ENCODE results near the gene ACTRT2.

ACTRT2 gene

DNA sequence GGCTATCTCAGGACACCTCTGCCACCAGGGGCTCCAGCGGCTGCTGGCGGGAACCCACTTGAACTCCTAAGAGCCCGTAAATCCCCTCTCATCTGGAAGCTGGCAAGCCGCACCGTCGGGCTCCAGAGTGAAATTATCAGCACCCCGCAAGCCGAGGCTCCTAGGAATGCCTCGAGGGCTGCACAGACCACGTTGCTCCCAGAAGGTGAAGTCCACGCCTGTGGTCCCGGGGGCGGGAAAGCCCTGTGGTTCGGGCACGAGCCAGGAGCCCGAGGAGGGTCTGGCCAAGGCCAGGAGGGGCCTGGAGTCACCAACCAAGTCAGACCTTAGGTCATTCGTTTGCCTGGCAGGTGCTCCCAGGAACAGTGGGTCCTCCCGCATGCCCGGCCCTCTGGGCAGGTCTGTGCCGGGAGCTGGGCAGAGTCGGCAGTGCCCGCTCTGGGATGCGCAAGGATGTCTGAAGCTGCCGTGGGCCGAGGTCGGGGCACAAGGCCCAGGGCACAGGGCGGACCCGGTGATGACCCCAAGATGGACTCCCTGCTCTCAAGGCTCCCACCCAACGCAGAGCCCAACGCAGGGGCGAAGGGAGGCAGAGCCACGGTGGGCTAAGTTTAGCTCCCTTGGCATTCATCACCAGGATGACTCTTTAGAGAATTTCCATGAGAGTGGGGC, 8.9 kb downstream of the ACTRT2 start:
- DNase-seq (ENCODE audit: extremely low read depth in 1 of 2, low read depth in 1 of 2) = no peak

DNA sequence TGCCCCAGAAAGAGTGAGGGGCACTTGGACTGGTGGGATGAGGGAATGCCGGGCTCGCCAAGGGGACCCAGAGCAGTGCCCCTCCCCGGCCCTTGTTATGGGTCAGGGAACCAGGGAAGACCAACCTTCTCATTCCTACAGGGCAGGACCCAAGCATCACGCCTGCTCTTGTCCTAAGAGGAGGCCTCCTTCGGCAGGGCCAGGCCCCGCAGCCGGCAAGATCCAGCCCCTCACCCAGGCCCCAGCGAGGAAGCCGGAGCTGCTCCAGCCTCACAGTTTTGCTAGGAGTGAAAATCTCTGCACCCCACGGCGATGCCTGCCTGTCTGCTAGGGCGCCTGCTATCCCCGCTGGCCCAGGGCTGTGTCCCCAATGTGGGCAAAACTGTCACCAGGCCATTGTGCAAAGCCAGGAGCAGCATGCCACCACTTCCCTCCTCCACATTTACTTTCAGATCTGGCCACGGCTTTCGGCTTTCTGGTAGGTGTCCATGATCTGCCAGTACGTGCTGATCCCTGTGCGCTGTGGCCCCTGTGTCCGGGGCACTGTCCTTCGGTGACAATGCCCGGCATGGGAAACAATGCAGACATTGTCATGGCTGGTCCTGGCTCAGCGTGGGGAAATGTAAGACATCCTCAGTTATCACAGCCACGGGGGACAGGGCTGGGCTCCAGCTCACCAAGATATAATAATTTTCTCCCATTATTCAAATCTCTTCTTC, 9.6 kb downstream of the ACTRT2 start:
- no peak for DNase-seq (ENCODE audit: extremely low read depth in 1 of 2, low read depth in 1 of 2)

DNA sequence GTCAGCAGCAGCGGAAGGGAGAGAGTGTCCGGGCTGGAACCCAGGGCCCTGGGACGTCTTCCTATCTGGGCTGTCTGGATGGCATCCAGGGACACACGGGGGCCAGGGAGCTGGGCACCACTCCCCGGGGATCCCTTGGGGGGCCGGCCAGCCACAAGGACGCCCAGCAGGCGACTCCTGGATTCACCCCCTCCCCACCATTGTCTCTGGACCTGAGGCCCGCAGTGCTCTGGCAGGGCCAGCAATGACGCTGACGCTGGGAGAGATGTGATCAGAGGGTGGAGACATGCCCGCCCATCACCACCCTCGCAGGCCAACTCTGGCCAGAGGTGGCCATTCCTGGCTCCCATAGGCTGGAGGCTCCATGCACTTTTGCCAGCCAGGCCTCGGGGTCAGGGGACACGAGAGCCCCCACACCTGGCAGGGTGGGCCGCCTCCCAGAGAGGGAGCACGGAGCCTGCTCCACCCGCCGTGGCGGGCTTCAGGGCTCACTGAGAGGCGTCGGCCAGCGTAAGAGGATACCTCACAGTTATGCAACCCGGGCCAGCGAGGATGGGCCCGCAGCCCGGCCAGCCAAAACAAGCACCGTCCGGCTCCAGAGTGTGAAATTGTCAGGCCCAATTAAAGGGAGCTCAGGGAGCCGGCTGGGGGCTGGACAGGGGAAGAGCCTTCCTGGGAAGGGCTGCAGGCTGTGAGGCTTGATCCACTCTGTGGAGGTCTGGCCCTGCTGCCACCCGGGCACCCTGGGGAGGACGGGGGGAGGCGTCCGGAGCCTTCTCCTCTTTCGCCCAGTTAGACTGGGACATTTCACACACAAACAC, 10.3 kb downstream of the ACTRT2 start:
- DNase-seq (ENCODE audit: extremely low read depth in 1 of 2, low read depth in 1 of 2) = no peak

DNA sequence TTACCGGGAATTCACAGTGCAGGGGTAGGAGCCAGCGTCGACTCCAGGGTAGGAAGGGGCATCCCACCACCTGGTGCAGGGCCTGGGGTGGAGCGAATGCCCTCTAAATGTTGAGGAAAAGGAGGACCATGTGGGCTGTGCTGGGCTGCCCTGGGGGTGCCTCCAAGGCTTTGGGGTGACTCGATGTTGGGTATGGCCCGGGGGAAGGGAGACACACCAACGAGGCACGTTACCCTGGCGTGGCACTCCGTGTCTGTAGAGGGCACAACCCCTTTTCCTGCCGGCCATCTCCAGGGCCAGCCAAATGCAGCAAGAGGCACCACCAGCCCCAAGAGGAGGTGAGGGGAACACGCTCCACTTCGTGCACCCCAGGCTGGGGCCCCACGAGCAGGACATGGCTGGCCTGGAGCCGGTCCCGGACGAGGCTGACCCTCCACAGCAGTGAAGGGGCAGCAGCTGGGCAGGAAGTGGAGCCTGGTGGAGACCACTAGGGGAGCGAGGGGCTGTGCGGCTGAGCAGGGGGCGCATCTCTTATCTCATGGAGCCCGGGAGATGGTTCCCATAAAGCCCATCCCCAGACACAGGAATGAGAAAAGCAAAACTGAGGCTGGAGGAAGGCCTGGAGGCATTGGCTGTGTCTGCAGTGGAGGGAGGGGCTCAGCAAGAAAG, 11.2 kb downstream of the ACTRT2 start:
- DNase-seq (ENCODE audit: extremely low read depth in 1 of 2, low read depth in 1 of 2) = no peak

DNA sequence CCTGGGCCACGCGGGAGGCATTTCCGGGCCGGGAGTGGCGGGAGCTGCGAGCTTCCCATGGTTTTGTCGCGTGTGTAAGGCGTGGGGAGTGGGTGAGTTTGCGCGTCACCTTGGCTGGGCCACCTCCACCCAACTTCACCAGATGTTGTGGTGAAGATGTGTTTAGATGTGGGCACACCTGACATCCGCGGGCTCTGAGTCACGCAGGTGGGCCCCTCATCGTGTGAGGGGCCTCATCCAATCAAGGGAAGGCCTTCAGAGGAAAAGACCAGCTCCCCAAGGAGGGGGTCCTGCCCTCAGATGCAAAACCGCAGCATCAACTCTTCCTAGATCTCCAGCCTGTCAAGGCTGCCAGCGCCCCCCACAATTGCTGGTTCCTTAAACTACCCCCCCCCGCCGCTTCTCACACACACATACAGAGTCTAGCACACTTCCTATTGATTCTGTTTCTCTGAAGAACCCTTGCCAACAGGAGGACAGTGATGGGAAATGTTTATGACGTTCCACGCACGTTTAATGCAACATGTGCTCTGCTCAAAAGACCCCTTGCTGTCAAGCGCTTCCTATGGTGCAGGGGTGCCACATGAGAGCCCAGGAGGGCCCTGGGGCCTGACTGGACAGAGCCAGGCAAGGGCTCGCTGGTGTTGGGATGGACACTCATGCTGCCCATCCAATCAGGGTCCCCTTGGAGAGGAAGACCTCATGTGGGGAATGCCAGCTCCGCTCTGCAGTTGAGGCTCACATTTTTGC, 11.9 kb downstream of the ACTRT2 start:
- peak; percentile 8 to 16 for DNase-seq (ENCODE audit: extremely low read depth in 1 of 2, low read depth in 1 of 2)

DNA sequence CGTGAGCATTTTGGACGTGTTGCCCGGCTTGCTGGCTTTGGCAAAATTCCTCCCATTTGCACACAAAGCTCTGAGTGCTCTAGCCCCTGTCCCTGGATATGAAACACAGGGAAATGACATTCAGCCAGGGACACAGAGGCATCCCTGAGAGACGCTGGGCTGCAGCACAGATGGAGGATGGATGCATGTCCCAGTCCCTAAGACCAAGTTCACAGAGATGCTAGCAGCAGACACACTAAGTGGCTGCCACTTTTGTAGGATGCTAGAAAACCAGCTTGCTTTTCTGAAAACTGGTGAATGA, 12.5 kb downstream of the ACTRT2 start:
- no peak for DNase-seq (ENCODE audit: extremely low read depth in 1 of 2, low read depth in 1 of 2)

DNA sequence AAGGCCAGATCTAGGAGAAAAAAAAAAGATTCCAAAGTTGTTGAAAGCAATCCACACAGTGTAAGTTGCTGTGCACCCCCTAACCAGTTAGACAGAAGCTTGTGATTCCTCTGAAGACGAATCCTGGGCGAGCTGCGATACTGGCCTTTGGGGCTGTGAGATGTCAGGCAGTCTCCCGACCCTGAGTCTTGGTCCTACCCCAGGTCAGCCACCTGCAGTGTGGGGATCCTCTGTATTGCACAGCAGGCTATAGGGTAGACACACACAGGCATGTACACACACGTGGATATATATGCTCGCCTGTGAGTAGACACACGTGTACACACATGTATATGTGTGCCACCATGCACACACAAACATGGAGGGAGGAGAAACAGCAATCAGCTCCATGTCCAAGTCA, 12.9 kb downstream of the ACTRT2 start:
- DNase-seq (ENCODE audit: extremely low read depth in 1 of 2, low read depth in 1 of 2) = no peak

DNA sequence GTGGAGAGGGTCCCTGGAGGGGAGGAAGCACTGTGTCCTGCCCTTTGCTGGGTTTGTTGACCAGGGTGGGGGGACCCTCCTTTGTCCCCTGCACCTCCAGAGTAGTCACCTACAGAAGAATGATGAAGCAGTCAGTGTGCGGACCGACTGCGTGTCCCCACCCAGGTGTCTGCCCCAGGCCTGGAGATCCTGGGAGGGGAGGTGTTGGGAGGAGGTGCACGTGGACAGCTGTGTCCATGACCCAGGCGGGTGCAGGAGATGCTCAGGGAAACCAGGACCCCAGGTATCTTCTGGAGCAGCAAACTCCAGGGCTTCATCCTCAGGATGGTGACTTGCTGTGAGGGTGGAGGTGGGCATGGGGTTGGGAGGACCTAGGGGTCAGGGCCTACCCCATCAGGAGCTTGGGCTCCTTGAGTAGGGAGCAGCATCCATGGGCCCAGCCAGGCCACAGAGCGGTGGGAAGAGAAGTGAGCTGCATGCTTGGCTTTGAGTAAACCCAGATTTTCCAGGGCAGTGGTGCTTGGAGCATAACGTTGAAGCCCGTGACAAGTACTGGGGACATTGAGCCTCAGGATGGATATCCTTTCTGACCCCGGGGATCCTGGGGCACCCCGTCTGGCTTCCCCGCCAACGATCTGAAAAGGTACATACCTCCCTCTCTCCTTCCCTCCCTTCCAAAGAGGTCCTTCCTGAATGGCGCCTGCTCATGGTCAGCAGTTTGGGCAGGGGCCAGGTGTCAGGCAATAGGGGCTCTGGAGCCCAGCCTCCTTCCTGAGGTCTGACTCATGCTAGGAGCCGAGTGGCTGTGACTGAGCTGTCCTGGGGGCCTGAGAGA, 13.7 kb downstream of the ACTRT2 start:
- DNase-seq (ENCODE audit: extremely low read depth in 1 of 2, low read depth in 1 of 2) = no peak

DNA sequence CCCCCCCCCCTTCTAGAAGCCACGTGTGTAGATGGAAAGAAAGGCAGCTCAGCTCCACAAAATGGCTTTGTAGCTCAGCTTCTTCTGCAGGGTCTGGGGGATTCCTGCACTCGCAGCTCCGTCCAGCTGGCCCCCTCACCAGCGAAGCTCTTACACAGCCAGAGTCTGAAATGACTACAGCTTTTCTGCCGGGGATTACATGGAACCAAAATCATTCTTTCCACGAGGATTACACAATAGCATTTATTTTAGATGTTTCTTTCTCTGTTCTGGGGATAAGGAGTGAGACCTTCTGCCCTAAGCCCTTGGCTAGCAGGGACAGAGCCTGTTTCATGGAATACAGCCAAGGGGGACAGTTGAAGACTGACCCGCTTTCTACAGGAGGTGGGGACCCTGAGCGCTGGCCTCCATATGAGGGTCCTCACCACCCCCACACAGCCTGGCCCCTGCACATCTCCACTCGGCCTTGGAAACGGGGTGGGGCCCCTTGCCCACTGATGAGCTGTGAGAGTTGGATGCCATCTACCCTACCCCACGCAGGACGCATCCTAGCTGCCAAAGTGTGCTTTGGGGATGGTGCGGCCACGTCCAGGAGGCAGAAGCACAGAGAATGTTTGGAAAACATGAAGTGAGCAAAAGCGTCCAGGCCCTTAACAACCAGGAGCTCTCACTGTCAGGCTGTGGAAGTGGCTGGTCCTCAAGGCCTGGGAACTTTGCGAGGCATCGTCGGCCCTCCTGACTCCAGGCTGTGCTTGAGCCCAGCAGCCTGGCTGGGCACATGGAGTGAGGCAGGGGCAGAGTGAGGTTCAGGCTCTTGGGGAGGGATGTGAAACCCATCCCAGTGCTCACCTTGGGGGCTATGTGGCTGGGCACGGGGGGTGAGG, 14.5 kb downstream of the ACTRT2 start:
- DNase-seq (ENCODE audit: extremely low read depth in 1 of 2, low read depth in 1 of 2) = no peak

DNA sequence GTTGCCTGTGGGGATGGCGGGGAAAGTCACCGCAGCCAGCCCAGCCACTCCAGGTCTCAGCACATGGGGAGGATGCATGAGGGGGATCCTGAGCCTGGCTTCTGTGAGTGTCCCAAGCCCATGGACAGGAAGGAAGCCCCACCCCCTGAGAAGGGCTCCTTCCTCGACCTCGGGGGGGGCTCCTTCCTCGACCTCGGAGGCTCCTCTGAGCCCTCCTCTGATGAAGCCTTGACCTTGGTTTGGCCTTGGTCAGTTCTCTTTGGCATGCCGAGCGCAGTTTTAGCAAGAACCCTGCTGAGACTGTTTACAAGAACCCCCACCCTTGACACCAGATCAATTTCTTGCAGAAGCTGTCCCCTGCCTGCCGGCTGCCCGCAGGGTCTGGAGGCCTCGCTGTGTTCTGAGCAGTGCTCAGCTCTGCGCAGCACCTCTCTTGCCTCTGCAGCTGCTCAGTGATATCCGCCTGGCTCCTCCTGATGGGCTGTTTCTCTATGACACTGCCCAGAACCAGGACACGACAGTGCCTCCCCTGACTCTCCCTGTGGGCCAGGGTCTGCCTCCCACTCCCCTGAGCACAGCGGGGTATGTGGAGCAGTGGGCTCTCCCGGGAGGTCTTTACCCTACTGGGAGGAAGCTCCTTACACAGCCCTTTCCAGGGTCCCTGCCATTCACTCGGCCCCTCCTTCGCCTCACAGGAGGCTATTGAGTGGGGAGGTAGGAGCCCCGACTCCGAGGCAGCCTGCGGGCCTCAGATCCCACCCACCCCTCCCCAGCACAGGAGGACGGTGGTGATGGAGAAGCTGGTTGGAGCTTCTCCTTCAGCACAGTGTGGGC, 15.4 kb downstream of the ACTRT2 start:
- no peak for DNase-seq (ENCODE audit: extremely low read depth in 1 of 2, low read depth in 1 of 2)

DNA sequence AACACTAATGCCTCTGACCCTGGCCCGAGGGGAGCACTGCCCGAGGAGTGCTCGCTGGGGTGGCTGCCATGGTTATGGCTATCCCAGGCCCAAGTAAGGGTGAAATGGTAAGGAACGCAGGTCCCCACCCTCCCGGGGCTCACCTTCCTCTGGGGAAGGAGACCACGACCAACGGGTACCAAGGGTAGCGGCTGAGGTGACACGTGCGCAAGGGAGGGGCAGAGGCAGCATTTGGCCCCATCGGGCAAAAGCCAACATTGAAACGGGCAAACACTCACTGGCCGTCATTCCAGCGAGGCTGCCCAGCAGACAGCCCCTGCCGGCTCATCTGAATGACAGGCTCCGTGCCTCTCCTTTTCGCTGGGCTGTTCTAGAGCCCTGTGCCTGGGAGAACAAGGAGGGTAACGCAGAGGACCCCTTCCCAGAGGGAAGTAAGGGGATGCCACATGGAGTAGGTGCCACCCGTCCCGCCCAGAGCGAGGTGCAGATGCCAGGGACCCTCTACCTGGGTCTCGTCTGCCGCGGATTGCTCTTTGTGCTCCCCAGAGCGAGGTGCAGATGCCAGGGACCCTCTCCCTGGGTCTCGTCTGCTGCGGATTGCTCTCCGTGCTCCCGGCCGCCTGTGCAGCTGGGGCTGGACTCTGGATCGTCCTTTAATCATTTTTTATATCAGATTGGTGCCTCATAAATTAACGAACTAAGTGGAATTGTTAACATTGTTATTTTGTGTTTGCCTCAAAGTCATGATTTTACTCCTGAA, 16.2 kb downstream of the ACTRT2 start:
- no peak for DNase-seq (ENCODE audit: extremely low read depth in 1 of 2, low read depth in 1 of 2)

DNA sequence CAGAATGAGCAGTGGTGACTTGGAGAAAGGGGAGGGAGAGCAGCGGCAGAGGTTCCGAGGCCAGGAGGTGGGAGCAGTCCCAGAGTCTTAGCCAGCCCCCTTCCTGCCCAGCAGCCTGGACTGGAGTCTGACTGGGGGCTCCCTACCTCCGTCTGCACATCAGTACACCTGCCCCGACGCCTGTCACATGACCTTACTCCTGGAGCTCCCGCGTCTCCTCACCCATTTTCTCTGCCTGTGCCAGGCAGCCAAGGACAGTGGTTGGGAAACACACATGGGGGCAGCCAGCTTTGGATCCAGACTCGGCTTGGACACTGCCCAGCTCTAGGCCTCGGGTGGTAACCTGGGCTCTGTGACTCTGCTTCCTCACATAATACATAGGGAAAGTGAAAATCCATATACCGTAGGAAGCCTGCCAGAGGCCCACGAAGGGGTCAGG, 16.9 kb downstream of the ACTRT2 start:
- DNase-seq (ENCODE audit: extremely low read depth in 1 of 2, low read depth in 1 of 2) = no peak

DNA sequence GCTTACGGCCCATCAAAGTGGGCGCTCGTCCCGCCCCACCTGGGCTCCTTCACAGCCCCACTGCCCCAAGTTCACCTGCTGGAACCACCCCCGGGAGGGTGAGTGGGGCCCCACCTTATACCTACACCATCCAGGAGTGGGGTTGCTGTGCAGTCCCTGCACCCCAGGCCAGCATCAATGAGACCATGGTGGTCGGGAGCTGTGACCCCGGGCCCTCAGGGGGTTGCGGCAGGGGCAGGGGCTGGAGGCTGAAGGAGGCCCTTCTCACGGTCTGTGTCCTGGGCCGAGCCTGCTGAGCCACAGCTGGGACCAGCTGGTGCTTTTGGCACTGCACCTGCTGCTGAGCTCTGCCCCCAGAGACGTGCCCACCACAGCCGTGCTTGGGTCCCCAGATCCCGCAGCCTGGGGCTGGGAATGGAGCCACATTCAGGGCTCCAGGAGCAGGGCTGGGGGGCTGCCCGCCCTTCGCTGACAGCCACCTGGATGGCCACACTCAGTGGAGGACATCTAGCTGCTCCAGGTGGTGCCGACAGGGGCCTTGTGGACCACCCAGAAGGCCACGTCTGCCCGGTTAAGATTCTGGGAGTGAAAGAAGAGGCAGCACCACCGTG, 17.4 kb downstream of the ACTRT2 start:
- no peak for DNase-seq (ENCODE audit: extremely low read depth in 1 of 2, low read depth in 1 of 2)

DNA sequence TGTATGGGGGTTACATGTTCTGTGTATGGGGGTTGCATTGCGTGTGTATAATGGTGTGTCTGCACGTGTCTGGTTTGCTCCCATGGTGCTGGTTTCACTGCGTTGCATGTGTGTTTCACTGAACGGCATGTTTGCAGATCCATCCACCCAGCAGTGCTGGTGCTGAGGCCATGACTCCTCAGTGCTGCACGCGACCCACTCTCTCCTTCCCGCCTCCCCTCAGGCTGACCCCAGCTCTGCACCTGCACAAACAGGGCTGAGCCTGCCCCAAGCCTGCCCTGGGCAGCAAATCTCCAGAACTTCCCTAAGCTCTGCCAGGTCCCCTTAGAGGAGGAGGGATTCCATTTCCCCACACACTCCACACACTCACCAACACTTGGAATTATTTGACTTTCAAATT, 18.7 kb downstream of the ACTRT2 start:
- DNase-seq (ENCODE audit: extremely low read depth in 1 of 2, low read depth in 1 of 2) = no peak

DNA sequence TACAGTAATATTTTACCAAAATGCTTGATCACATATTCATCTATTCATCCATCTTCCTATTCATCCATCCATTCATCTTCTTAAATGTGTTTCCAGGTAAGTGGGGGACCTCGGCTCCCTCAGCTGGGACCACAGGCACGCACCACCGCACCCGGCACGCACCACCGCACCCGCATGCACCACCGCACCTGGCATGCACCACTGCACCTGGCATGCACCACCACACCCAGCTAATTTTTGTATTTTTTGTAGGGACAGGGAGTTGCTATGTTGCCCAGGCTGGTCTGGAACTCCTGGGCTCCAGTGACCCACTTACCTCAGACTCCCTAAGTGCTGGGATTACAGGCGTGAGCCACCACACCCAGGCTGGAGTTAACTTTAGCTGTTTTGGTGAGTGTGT, 21.2 kb downstream of the ACTRT2 start:
- DNase-seq (ENCODE audit: extremely low read depth in 1 of 2, low read depth in 1 of 2) = no peak

DNA sequence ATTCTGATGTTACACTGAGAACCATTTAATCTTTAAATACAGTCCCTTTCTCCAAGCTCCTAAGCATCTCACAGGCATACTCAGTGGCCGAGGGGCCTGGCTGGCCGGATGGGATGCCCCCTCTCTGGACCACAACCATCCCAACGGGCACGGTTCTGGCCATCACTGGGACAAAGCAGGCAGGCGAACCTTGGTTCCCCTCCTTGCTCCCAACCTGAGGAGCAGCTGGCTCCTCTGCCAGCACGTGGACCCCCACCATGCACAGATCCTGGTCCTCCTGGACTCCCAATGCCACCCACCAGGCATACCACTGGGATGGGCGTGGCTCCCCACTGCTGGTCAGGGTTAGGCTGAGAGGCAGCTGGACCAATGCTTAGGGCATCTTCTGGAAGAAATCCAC, 27.9 kb downstream of the ACTRT2 start:
- no peak for DNase-seq (ENCODE audit: extremely low read depth in 1 of 2, low read depth in 1 of 2)

DNA sequence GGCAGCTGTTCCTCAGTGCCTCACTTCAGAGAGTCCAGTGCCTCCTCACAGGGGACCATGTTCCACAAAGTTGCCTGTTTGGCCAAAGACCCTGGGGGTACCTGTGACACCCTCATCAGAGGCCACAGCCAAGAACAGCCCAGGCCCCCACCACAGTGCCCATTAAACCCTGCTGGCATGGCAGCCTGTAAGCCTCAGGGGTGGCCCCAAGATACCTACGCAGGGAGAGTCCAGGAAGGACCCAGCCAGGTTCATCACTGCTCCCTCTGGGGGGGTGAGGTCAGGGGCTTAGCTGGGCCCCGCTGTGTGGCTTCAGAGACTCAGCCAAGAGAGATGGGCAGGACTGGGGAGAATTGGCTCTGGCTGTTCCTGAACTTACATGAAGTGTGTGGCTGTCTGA, 28.6 kb downstream of the ACTRT2 start:
- no peak for DNase-seq (ENCODE audit: extremely low read depth in 1 of 2, low read depth in 1 of 2)
